SK-N-SH (cell line): ENCODE results near the gene CD96. TPM values are rescaled to one million over a fixed set of nuclear protein-coding genes. Genes with fewer than 3 reads are reported as not detected.

Source experiments
- CTCF ChIA-PET: fragments of 300-600, 350-600 bp; formaldehyde crosslinking; extraction: SDS; loops from one replicate; lab custom pipeline; 2021; lab: Yijun Ruan, JAX
- POLR2A ChIA-PET: fragments of 350-600 bp; sonication (Branson Sonifier 250); formaldehyde crosslinking; extraction: SDS; loops from one replicate; lab custom pipeline; 2020; ENCODE audit warnings: antibody characterized with exemption, inconsistent platforms; lab: Yijun Ruan, JAX
- DNase-seq: peaks from one replicate; pipeline ENCODE4 v3.0.0; 2012
- H2AFZ ChIP-seq: fragments of 200-600 bp; sonication (generic); 2 replicates; pipeline ENCODE4 v1.8.1; 2016; ENCODE audit warnings: antibody characterized with exemption, mild to moderate bottlenecking, low read depth
- H3F3A ChIP-seq: fragments of 200-600 bp; sonication (generic); replicated peaks from 2 replicates; pipeline ENCODE3; 2016; ENCODE audit warnings: antibody characterized with exemption, mild to moderate bottlenecking; ENCODE audit not compliant: insufficient read depth
- H3K27ac ChIP-seq, 2 experiments: fragments of 200-500 bp in 1 of 2; fragments of 200-600 bp in 1 of 2; sonication (Bioruptor generic) in 1 of 2; sonication (generic), shearing (Covaris generic) in 1 of 2; 2 replicates each; pipeline versions ENCODE4 v1.5.1 to v1.6.1; 2014 to 2016; ENCODE audit warnings: low read depth in 2 of 2, inconsistent platforms in 1 of 2, low read length in 1 of 2, mild to moderate bottlenecking in 1 of 2, mixed read lengths in 1 of 2
- H3K27me3 ChIP-seq: fragments of 200-600 bp; sonication (generic), shearing (Covaris generic); 2 replicates; pipeline ENCODE4 v1.6.1; 2016; ENCODE audit warnings: mixed run types; ENCODE audit not compliant: insufficient read depth
- H3K36me3 ChIP-seq, 2 experiments: fragments of 200-500 bp in 1 of 2; fragments of 200-600 bp in 1 of 2; sonication (Bioruptor generic) in 1 of 2; sonication (generic) in 1 of 2; replicated peaks in 1 of 2; 2 replicates each; pipeline versions ENCODE3 to v1.5.1; 2014 to 2016; ENCODE audit warnings: low read length in 1 of 2, mild to moderate bottlenecking in 1 of 2; ENCODE audit not compliant: insufficient read depth in 2 of 2, control insufficient read depth in 1 of 2
- H3K4me1 ChIP-seq, 2 experiments: fragments of 200-500 bp in 1 of 2; fragments of 200-600 bp in 1 of 2; sonication (Bioruptor generic) in 1 of 2; sonication (generic), shearing (Covaris generic) in 1 of 2; 2 replicates each; pipeline versions ENCODE4 v1.5.1 to v1.6.1; 2014 to 2016; ENCODE audit warnings: low read depth in 1 of 2, low read length in 1 of 2, mixed run types in 1 of 2; ENCODE audit not compliant: insufficient read depth in 2 of 2, control insufficient read depth in 1 of 2
- H3K4me2 ChIP-seq: fragments of 200-600 bp; sonication (generic), shearing (Covaris generic); 2 replicates; pipeline ENCODE4 v1.6.1; 2017; ENCODE audit warnings: mixed run types
- H3K4me3 ChIP-seq, 2 experiments: fragments of 200-500 bp in 1 of 2; fragments of 200-600 bp in 1 of 2; sonication (Bioruptor generic) in 1 of 2; sonication (generic), shearing (Covaris generic) in 1 of 2; 2 replicates each; pipeline versions ENCODE4 v1.5.1 to v1.8.1; 2014 to 2016; ENCODE audit warnings: low read depth in 2 of 2, inconsistent platforms in 1 of 2, low read length in 1 of 2, mild to moderate bottlenecking in 1 of 2, mixed read lengths in 1 of 2, moderate library complexity in 1 of 2
- H3K79me2 ChIP-seq: fragments of 200-600 bp; sonication (generic); 2 replicates; pipeline ENCODE4 v1.8.1; 2017; ENCODE audit warnings: mild to moderate bottlenecking; ENCODE audit not compliant: insufficient read depth
- H3K9ac ChIP-seq: fragments of 200-600 bp; sonication (generic); 2 replicates; pipeline ENCODE4 v1.6.1; 2017; ENCODE audit warnings: mixed run types
- H3K9me2 ChIP-seq: fragments of 200-600 bp; sonication (generic); 2 replicates; pipeline ENCODE4 v1.6.1; 2017; ENCODE audit warnings: mixed run types
- H3K9me3 ChIP-seq: fragments of 200-600 bp; sonication (generic); 2 replicates; pipeline ENCODE4 v1.6.1; 2017; ENCODE audit warnings: mixed run types, mild to moderate bottlenecking, moderate library complexity
- H4K20me1 ChIP-seq: fragments of 200-600 bp; sonication (generic); 2 replicates; pipeline ENCODE4 v1.6.1; 2017; ENCODE audit warnings: mild to moderate bottlenecking, mixed run types; ENCODE audit not compliant: insufficient read depth
- ELF1 ChIP-seq: IDR thresholded peaks from 2 replicates; pipeline ENCODE4 v1.4.0; 2012
- EP300 ChIP-seq, 2 experiments: IDR thresholded peaks; 2 replicates each; pipeline versions ENCODE4 v1.4.0 to v1.6.1; 2012; ENCODE audit warnings: borderline replicate concordance in 1 of 2, low read depth in 1 of 2, low read length in 1 of 2
- EZH2phosphoT487 ChIP-seq: fragments of 200-600 bp; sonication (generic); IDR thresholded peaks from 2 replicates; pipeline ENCODE4 v1.6.1; 2017; ENCODE audit warnings: low read depth, mixed run types, mild to moderate bottlenecking, antibody characterized with exemption, moderate library complexity, borderline replicate concordance
- FOSL2 ChIP-seq: IDR thresholded peaks from 2 replicates; pipeline ENCODE4 v1.4.0; 2012; ENCODE audit warnings: low read depth, mild to moderate bottlenecking, moderate library complexity, borderline replicate concordance
- FOXJ3 ChIP-seq: sonication (generic); formaldehyde crosslinking; IDR thresholded peaks from 2 replicates; pipeline ENCODE4 v1.5.1; 2020; ENCODE audit warnings: mild to moderate bottlenecking, missing genetic modification reagents
- JUND ChIP-seq: IDR thresholded peaks from 2 replicates; pipeline ENCODE4 v1.4.0; 2012
- MEF2A ChIP-seq: IDR thresholded peaks from 2 replicates; pipeline ENCODE4 v1.4.0; 2012; ENCODE audit warnings: low read depth, borderline replicate concordance
- NFIC ChIP-seq: IDR thresholded peaks from 2 replicates; pipeline ENCODE4 v1.4.0; 2012; ENCODE audit warnings: borderline replicate concordance
- NRF1 ChIP-seq: IDR thresholded peaks from 2 replicates; pipeline ENCODE4 v1.6.1; 2012; ENCODE audit warnings: low read depth, mild to moderate bottlenecking, low read length
- POLR2AphosphoS5 ChIP-seq: IDR thresholded peaks from 2 replicates; pipeline ENCODE4 v1.6.1; 2012; ENCODE audit warnings: low read depth, low read length
- RFX5 ChIP-seq: IDR thresholded peaks from 2 replicates; pipeline ENCODE4 v1.6.1; 2012; ENCODE audit warnings: mild to moderate bottlenecking, improper control_type of control experiment, low read length
- RXRA ChIP-seq: IDR thresholded peaks from 2 replicates; pipeline ENCODE4 v1.4.0; 2012; ENCODE audit warnings: low read depth, mild to moderate bottlenecking, borderline replicate concordance
- SMC3 ChIP-seq: IDR thresholded peaks from 2 replicates; pipeline ENCODE4 v1.6.1; 2012; ENCODE audit warnings: low read depth, low read length, improper control_type of control experiment
- TCF12 ChIP-seq: IDR thresholded peaks from 2 replicates; pipeline ENCODE4 v1.4.0; 2012
- TEAD4 ChIP-seq: IDR thresholded peaks from 2 replicates; pipeline ENCODE4 v1.4.0; 2012; ENCODE audit warnings: mild to moderate bottlenecking, borderline replicate concordance; ENCODE audit not compliant: insufficient read depth
- WGBS: methylation state at CpG from one replicate; pipeline ENCODE4 v1.1.6; 2017; ENCODE audit warnings: low lambda C conversion rate; 5-methylcytosine and 5-hydroxymethylcytosine counted together
- polyA plus RNA-seq, 3 experiments: library from polyadenylated mRNA; depleted of rRNA; stranded (reverse); fragments of >200 nt; gene quantifications; 2 replicates each; pipeline ENCODE4 v1.2.3, GENCODE V29; 2012
- TF ChIP-seq, protein P1 (sequence below): IDR thresholded peaks from 2 replicates; pipeline ENCODE4 v1.4.0; 2012; ENCODE audit warnings: low read depth, borderline replicate concordance
- TF ChIP-seq, protein P2 (sequence below): IDR thresholded peaks from 2 replicates; pipeline ENCODE4; 2012

CD96 gene
- polyA plus RNA-seq, 1 of the 3 experiments (the other 2 are of a cell fraction): 0.02 TPM

DNA sequence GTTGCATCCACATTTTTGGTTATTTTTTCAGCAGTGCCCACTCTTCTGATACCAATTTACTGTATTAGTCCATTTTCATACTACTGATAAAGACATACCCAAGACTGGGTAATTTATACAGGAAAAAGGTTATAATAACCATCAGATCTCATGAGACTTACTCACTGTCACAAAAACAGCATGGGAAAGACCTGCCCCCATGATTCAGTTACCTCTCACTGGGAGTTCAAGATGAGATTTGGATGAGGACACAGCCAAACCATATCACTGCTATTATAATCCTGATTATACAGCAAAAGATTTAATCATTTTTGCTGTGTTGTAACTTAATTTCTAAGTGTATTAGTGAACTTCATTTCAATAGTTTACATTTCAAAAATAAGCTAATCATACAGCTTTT, 46.5 kb downstream of the CD96 start:
- H3F3A ChIP-seq: peaks cover 13% of the 10 kb centered on the region
- H3K27ac ChIP-seq: peak overlapping the region in 1 of 2 experiments; percentile 73; a peak in 2 of 4 replicates
- no peak overlapping the region for H3K9ac ChIP-seq
- H3K9me2 ChIP-seq: no peaks in the 10 kb centered on the region
- ChIA-PET POLR2A (no interaction called here), CTCF (no interaction called here)
- no peaks in the 10 kb centered on the region for H3K36me3 ChIP-seq
- no peaks in the 10 kb centered on the region for H3K79me2 ChIP-seq
- H2AFZ ChIP-seq: no peak overlapping the region
- H3K9me3 ChIP-seq: no peaks in the 10 kb centered on the region
- H3K4me3 ChIP-seq: no peak overlapping the region
- no peaks in the 10 kb centered on the region for H4K20me1 ChIP-seq
- no peak for DNase-seq
- TF ChIP-seq RXRA (no peak), SMC3 (no peak), FOXJ3 (CRISPR knock-in tag) (no peak), ELF1 (no peak), MEF2A (no peak), NRF1 (no peak)
- TF ChIP-seq, protein P1, sequence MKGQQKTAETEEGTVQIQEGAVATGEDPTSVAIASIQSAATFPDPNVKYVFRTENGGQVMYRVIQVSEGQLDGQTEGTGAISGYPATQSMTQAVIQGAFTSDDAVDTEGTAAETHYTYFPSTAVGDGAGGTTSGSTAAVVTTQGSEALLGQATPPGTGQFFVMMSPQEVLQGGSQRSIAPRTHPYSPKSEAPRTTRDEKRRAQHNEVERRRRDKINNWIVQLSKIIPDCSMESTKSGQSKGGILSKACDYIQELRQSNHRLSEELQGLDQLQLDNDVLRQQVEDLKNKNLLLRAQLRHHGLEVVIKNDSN: no peak
- no peaks in the 10 kb centered on the region for H3K27me3 ChIP-seq
- H3K4me1 ChIP-seq: peaks cover 2 to 34% of the 10 kb centered on the region in 2 experiments; a peak in 3 of 4 replicates
- H3K4me2 ChIP-seq: no peak overlapping the region

DNA sequence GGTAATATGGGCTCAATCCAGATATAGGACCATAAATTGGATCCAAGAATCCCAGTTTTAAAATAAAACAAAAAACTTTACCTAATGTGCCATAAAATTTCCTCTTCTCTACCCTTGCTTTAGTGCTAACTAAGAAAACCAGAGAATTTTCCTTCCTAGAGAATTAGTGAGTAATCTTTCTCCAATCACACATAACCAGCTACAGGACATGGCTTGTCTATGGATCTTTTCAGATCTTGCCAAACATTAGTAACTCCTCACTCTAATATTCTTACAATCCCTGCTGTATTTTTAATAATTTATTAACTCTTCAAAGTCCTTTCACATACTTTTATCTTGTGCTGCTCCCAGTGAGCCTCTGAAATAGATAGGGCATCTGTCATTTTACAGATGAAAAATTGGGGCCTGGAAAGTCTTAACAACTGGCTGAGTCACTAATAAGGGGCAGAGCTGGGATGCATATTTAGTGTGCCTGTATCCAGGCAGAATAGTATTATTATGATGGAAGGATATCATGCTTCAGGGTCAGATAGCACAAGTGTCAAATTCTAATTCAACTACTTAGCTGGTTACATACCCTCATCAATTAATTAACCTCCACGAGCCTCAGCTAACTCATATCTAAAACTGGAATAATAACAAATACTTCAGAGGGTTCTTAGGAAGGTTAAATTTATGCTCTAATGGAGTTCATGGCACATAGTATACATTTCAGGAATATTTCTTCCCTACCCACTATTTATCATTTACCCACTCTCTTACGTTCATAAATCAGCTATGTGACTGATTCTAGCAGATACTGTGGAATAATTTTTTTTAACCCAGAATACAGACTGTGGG, 47.5 kb downstream of the CD96 start:
- Histone ChIP-seq H3K79me2 (no peaks in the 10 kb centered on the region), H3K9me2 (no peaks in the 10 kb centered on the region), H3K4me2 (peak overlapping the region; percentile 3; the same call in 1 of the 2 replicates), H3K4me1 (peaks cover 2 to 43% of the 10 kb centered on the region in 2 experiments; a peak in 3 of 4 replicates), H3F3A (peaks cover 19% of the 10 kb centered on the region), H4K20me1 (no peaks in the 10 kb centered on the region), H3K9ac (peak overlapping the region; percentile 15; the same call in 1 of the 2 replicates), H3K9me3 (no peaks in the 10 kb centered on the region), H2AFZ (no peak overlapping the region; the same call in 1 of the 2 replicates), H3K4me3 (no peak overlapping the region), H3K27me3 (no peaks in the 10 kb centered on the region), H3K36me3 (no peaks in the 10 kb centered on the region), H3K27ac (peak overlapping the region; percentile 73; a peak in 3 of 4 replicates)
- 0% methylated on average over 2 of the region's 2 CpGs for WGBS
- POLR2A ChIA-PET: no interaction called here
- CTCF ChIA-PET: interaction anchor here (0.6 to 1.1 kb wide), 3 partner anchors 51 to 763 kb away, joined by 3 to 6 read pairs (median 4); no protein-coding TSS in a partner anchor
- peak; percentile 21 for DNase-seq
- TF ChIP-seq JUND (peak; percentile 75), TEAD4 (no peak), TCF12 (peak; percentile 88), EP300 (IDR thresholded peaks at IDR 0.05; ENCODE audit: borderline replicate concordance in 1 of 2, low read depth in 1 of 2, low read length in 1 of 2) (peak; percentile 37 to 81; a peak in 2 of 4 replicates), POLR2AphosphoS5 (peak; percentile 18; the same call in 1 of the 2 replicates), RFX5 (peak; percentile 92), NFIC (peak; percentile 5; the same call in 1 of the 2 replicates), EZH2phosphoT487 (no peak), FOSL2 (peak; percentile 59; the same call in 1 of the 2 replicates), FOXJ3 (CRISPR knock-in tag) (no peak)
- TF ChIP-seq, protein P2, sequence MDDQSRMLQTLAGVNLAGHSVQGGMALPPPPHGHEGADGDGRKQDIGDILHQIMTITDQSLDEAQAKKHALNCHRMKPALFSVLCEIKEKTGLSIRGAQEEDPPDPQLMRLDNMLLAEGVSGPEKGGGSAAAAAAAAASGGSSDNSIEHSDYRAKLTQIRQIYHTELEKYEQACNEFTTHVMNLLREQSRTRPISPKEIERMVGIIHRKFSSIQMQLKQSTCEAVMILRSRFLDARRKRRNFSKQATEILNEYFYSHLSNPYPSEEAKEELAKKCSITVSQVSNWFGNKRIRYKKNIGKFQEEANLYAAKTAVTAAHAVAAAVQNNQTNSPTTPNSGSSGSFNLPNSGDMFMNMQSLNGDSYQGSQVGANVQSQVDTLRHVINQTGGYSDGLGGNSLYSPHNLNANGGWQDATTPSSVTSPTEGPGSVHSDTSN: peak; percentile 91
